Measurements from ENCODE around the gene CNTLN. TPM values are rescaled to one million over a fixed set of nuclear protein-coding genes. Genes with fewer than 3 reads are reported as not detected.
"Not testable (repeated sequence)": the region's sequence is repeated elsewhere in the genome, so short reads cannot be mapped to it uniquely, and the experiment has no call there.

Gene CNTLN
- total RNA-seq, 5 donors from 2014 or later (not counting 1 experiment from before 2014, with no cell fraction given) = 0.08 to 1.1 (median 0.13) TPM

DNA sequence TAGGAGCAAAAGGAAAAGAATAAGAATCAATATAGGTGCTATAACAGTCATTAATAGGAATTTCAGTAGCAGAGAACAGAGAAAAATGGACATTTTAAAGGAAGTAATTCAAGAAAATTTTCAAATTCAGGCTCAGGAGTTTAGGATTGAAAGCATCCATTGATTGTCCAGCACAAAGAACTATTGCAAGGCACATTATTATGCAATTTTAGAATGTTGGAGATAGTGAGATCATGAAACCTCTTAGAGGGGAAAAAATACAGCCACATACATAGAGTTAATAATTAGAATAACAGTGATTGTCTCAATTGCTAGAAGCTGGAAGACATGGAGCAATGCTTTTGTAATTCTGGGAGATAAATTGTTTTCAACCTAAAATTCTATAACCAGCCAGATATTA lies 31.5 kb downstream of the CNTLN start:
- ATAC-seq (replicated peaks in 1 of 4) (no peak), DNase-seq (no peak)
- Mint-ChIP-seq H3K27me3 (no peaks in the 10 kb centered on the region), H3K4me3 (no peak overlapping the region), H3K27ac (no peak overlapping the region), H3K9me3 (peaks cover 0 to 19% (median 11%) of the 10 kb centered on the region in 3 donors), H3K4me1 (no peaks in the 10 kb centered on the region), H3K36me3 (no peaks in the 10 kb centered on the region)
- no peak overlapping the region for H3K27ac ChIP-seq (ENCODE audit: low read length)
- no peaks in the 10 kb centered on the region for H3K4me1 ChIP-seq (ENCODE audit: control insufficient read depth in 1 of 2, extremely low read depth in 1 of 2, insufficient read depth in 2 of 2, low read length in 2 of 2)
- POLR2A ChIA-PET = no interaction called here
- H3K4me3 ChIP-seq (ENCODE audit: control insufficient read depth in 1 of 2, extremely low read depth in 1 of 2, low read length in 1 of 2) = no peak overlapping the region
- H3K27me3 ChIP-seq (replicated peaks in 1 of 2; ENCODE audit: control insufficient read depth in 2 of 2, extremely low read depth in 1 of 2, insufficient read depth in 2 of 2, low read length in 1 of 2) = no peaks in the 10 kb centered on the region
- H3K9me3 ChIP-seq = no peaks in the 10 kb centered on the region
- CTCF ChIA-PET = no interaction called here
- no peaks in the 10 kb centered on the region for H3K36me3 ChIP-seq (ENCODE audit: control insufficient read depth in 2 of 2, extremely low read depth in 1 of 2, insufficient read depth in 1 of 2, low read length in 1 of 2)

DNA sequence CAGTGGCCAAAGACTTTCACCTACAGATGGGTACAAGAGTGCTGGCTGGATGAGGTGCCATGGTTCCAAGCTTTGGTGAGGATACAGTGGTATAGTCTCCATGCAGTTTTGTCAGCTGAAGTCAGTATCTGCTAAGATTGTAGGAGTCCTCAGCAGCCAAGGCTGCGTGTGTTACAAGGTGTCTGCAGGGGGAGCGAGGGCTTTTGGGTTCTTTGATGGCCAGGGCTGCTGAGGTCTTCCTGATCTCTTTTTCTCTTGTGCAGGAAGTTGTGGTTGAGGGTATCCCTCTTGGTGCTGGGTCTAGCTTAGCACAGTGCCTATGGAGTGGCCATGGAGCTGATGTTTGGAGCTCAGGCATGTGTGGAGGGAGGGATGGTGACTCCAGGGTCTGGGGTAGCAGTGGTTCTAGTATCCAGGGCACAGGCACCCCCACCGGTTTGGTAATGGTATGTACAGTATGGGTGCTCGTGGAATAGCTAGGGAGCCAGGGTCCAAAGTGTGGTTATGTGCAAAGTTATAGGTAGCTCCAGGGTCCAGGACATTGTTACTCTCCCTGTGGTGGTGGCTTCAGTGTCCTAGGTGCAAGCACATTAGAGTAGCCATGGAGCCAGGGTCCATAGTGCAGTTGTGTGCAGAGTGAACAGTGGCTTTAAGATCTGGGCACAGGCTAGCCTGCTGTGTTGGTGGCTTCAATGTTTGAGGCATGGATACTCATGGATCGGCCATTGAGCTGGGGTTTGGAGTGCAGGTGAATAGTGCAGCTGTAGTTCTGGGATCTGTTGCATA lies 36.7 kb downstream of the CNTLN start:
- no peak overlapping the region for H3K4me3 Mint-ChIP-seq
- Histone ChIP-seq H3K27me3 (replicated peaks in 1 of 2; ENCODE audit: control insufficient read depth in 2 of 2, extremely low read depth in 1 of 2, insufficient read depth in 2 of 2, low read length in 1 of 2) (no peaks in the 10 kb centered on the region), H3K36me3 (ENCODE audit: control insufficient read depth in 2 of 2, extremely low read depth in 1 of 2, insufficient read depth in 1 of 2, low read length in 1 of 2) (no peaks in the 10 kb centered on the region), H3K9me3 (no peaks in the 10 kb centered on the region), H3K27ac (ENCODE audit: low read length) (no peak overlapping the region), H3K4me3 (ENCODE audit: control insufficient read depth in 1 of 2, extremely low read depth in 1 of 2, low read length in 1 of 2) (no peak overlapping the region), H3K4me1 (ENCODE audit: control insufficient read depth in 1 of 2, extremely low read depth in 1 of 2, insufficient read depth in 2 of 2, low read length in 2 of 2) (no peaks in the 10 kb centered on the region)
- no peak for ATAC-seq (replicated peaks in 1 of 4)
- no peak for DNase-seq
- no peaks in the 10 kb centered on the region for H3K36me3 Mint-ChIP-seq
- no peaks in the 10 kb centered on the region for H3K27me3 Mint-ChIP-seq
- ChIA-PET POLR2A (no interaction called here), CTCF (no interaction called here)
- no peaks in the 10 kb centered on the region for H3K4me1 Mint-ChIP-seq
- H3K27ac Mint-ChIP-seq = no peak overlapping the region
- WGBS (ENCODE audit: insufficient coverage) = 75% methylated on average over 5 of the region's 5 CpGs
- H3K9me3 Mint-ChIP-seq = peaks cover 0 to 17% (median 6%) of the 10 kb centered on the region in 3 donors

GRCh38 chr9:17177496-17177895 lies 42.7 kb downstream of the CNTLN start:
- H3K36me3 Mint-ChIP-seq; H3K4me1 Mint-ChIP-seq; H3K27ac ChIP-seq (ENCODE audit: low read length); DNase-seq; H3K4me1 ChIP-seq (ENCODE audit: control insufficient read depth in 1 of 2, extremely low read depth in 1 of 2, insufficient read depth in 2 of 2, low read length in 2 of 2); H3K4me3 Mint-ChIP-seq; CTCF ChIA-PET; H3K9me3 ChIP-seq; H3K36me3 ChIP-seq (ENCODE audit: control insufficient read depth in 2 of 2, extremely low read depth in 1 of 2, insufficient read depth in 1 of 2, low read length in 1 of 2); H3K27ac Mint-ChIP-seq; ATAC-seq (replicated peaks in 1 of 4); POLR2A ChIA-PET; H3K4me3 ChIP-seq (ENCODE audit: control insufficient read depth in 1 of 2, extremely low read depth in 1 of 2, low read length in 1 of 2); H3K27me3 Mint-ChIP-seq; H3K27me3 ChIP-seq (replicated peaks in 1 of 2; ENCODE audit: control insufficient read depth in 2 of 2, extremely low read depth in 1 of 2, insufficient read depth in 2 of 2, low read length in 1 of 2): not testable (repeated sequence)
- peaks cover 0 to 16% (median 9%) of the 10 kb centered on the region in 3 donors for H3K9me3 Mint-ChIP-seq
- 84% methylated on average over 7 of the region's 15 CpGs for WGBS (ENCODE audit: insufficient coverage)

GRCh38 chr9:17185481-17186029 lies 50.7 kb downstream of the CNTLN start:
- H3K9me3 ChIP-seq = no peaks in the 10 kb centered on the region
- no peaks in the 10 kb centered on the region for H3K36me3 Mint-ChIP-seq
- no peak overlapping the region for H3K4me3 Mint-ChIP-seq
- ChIA-PET CTCF (no interaction called here), POLR2A (no interaction called here)
- H3K9me3 Mint-ChIP-seq = peaks cover 0 to 4% (median 2%) of the 10 kb centered on the region in 3 donors
- no peaks in the 10 kb centered on the region for H3K4me1 ChIP-seq (ENCODE audit: control insufficient read depth in 1 of 2, extremely low read depth in 1 of 2, insufficient read depth in 2 of 2, low read length in 2 of 2)
- DNase-seq (no peak), ATAC-seq (replicated peaks in 1 of 4) (no peak)
- H3K4me3 ChIP-seq (ENCODE audit: control insufficient read depth in 1 of 2, extremely low read depth in 1 of 2, low read length in 1 of 2) = no peak overlapping the region
- no peaks in the 10 kb centered on the region for H3K4me1 Mint-ChIP-seq
- H3K27ac ChIP-seq (ENCODE audit: low read length) = no peak overlapping the region
- no peak overlapping the region for H3K27ac Mint-ChIP-seq
- H3K27me3 Mint-ChIP-seq = no peaks in the 10 kb centered on the region
- H3K27me3 ChIP-seq (replicated peaks in 1 of 2; ENCODE audit: control insufficient read depth in 2 of 2, extremely low read depth in 1 of 2, insufficient read depth in 2 of 2, low read length in 1 of 2) = no peaks in the 10 kb centered on the region
- no CpG with 5 or more reads among the region's 3 CpGs for WGBS (ENCODE audit: insufficient coverage)
- H3K36me3 ChIP-seq (ENCODE audit: control insufficient read depth in 2 of 2, extremely low read depth in 1 of 2, insufficient read depth in 1 of 2, low read length in 1 of 2) = no peaks in the 10 kb centered on the region

DNA sequence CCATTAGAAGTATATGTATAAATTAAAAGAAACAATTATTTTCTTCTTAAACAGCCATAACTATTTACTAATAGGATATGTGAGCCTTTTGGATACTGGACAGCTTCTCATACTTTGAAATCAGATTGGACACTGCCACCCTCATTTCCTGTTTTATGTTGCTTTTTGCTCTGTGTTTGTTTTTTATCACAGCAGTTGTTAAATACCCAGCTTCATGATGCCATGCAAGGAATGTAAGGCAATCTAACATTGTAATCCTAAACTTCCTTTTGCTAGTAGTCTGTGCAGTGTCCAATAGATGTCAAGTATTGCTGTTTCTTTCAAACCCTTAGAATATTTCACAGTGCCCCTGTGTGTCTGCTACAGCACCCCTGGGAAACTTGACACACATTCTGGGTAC lies 56.2 kb downstream of the CNTLN start:
- Histone ChIP-seq H3K27me3 (replicated peaks in 1 of 2; ENCODE audit: control insufficient read depth in 2 of 2, extremely low read depth in 1 of 2, insufficient read depth in 2 of 2, low read length in 1 of 2) (no peaks in the 10 kb centered on the region), H3K9me3 (no peaks in the 10 kb centered on the region), H3K27ac (ENCODE audit: low read length) (no peak overlapping the region), H3K4me1 (ENCODE audit: control insufficient read depth in 1 of 2, extremely low read depth in 1 of 2, insufficient read depth in 2 of 2, low read length in 2 of 2) (no peaks in the 10 kb centered on the region), H3K36me3 (ENCODE audit: control insufficient read depth in 2 of 2, extremely low read depth in 1 of 2, insufficient read depth in 1 of 2, low read length in 1 of 2) (no peaks in the 10 kb centered on the region), H3K4me3 (ENCODE audit: control insufficient read depth in 1 of 2, extremely low read depth in 1 of 2, low read length in 1 of 2) (no peak overlapping the region)
- H3K9me3 Mint-ChIP-seq = peaks cover 0 to 7% (median 1%) of the 10 kb centered on the region in 3 donors
- no peak overlapping the region for H3K4me3 Mint-ChIP-seq
- H3K36me3 Mint-ChIP-seq = no peaks in the 10 kb centered on the region
- ChIA-PET CTCF (no interaction called here), POLR2A (no interaction called here)
- DNase-seq (no peak), ATAC-seq (replicated peaks in 1 of 4) (no peak)
- no peaks in the 10 kb centered on the region for H3K4me1 Mint-ChIP-seq
- no peak overlapping the region for H3K27ac Mint-ChIP-seq
- no peaks in the 10 kb centered on the region for H3K27me3 Mint-ChIP-seq

GRCh38 chr9:17204611-17205152 lies 69.8 kb downstream of the CNTLN start:
- H3K4me3 Mint-ChIP-seq = no peak overlapping the region
- H3K9me3 Mint-ChIP-seq = peaks cover 8 to 27% (median 23%) of the 10 kb centered on the region in 3 donors
- WGBS (ENCODE audit: insufficient coverage) = 84% methylated on average over 6 of the region's 8 CpGs
- no peak for DNase-seq
- no peak for ATAC-seq (replicated peaks in 1 of 4)
- ChIA-PET POLR2A (no interaction called here), CTCF (no interaction called here)
- H3K4me1 ChIP-seq (ENCODE audit: control insufficient read depth in 1 of 2, extremely low read depth in 1 of 2, insufficient read depth in 2 of 2, low read length in 2 of 2) = no peaks in the 10 kb centered on the region
- H3K27me3 ChIP-seq (replicated peaks in 1 of 2; ENCODE audit: control insufficient read depth in 2 of 2, extremely low read depth in 1 of 2, insufficient read depth in 2 of 2, low read length in 1 of 2) = no peaks in the 10 kb centered on the region
- no peaks in the 10 kb centered on the region for H3K27me3 Mint-ChIP-seq
- H3K27ac Mint-ChIP-seq = no peak overlapping the region
- H3K36me3 ChIP-seq (ENCODE audit: control insufficient read depth in 2 of 2, extremely low read depth in 1 of 2, insufficient read depth in 1 of 2, low read length in 1 of 2) = no peaks in the 10 kb centered on the region
- H3K36me3 Mint-ChIP-seq = no peaks in the 10 kb centered on the region
- H3K27ac ChIP-seq (ENCODE audit: low read length) = no peak overlapping the region
- H3K9me3 ChIP-seq = no peaks in the 10 kb centered on the region
- H3K4me1 Mint-ChIP-seq = no peaks in the 10 kb centered on the region
- no peak overlapping the region for H3K4me3 ChIP-seq (ENCODE audit: control insufficient read depth in 1 of 2, extremely low read depth in 1 of 2, low read length in 1 of 2)

Data from T-cell (primary cell).